Thyroid gland (tissue), 4 donors: ENCODE data around the gene GAB3.

Experiments used
- POLR2A ChIP-seq, 2 donors: fragments of 450-650 bp; IDR thresholded peaks; one replicate each; pipeline ENCODE4 v1.6.1; 2017; ENCODE audit warnings: antibody characterized with exemption in 2 of 2, mild to moderate bottlenecking in 2 of 2, moderate library complexity in 1 of 2
- TF ChIP-seq, protein P1 (sequence below), 6 experiments: fragments of 200-600 bp in 3 of 6; fragments of 450-650 bp in 3 of 6; sonication (generic) in 3 of 6; IDR thresholded peaks; one replicate each; pipeline ENCODE4 v1.5.1; 2016 to 2019; ENCODE audit warnings: antibody characterized with exemption in 6 of 6, mild to moderate bottlenecking in 2 of 6, inconsistent platforms in 1 of 6, moderate library complexity in 1 of 6

DNA sequence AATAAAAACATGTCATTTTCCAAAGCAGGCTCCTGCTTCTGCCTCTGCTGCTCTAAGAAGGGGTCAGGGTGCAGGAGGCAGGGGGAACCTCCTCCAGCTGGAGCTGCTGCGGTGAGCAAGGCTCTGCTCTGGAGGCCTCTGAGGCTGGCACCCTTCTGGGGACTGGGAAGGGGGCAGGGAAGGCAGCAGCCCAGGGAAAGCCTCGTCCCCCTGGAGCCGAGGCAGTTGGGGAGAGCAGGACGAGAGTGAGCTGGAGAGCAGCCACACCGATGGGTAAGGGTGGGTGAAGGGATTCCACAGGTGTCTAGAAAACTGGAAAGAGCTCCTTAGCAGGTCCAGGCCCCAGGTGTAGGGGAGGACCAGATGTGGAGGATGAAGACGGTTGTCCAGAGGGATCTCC lies 95.5 kb downstream of the GAB3 start:
- TF ChIP-seq, protein P1, sequence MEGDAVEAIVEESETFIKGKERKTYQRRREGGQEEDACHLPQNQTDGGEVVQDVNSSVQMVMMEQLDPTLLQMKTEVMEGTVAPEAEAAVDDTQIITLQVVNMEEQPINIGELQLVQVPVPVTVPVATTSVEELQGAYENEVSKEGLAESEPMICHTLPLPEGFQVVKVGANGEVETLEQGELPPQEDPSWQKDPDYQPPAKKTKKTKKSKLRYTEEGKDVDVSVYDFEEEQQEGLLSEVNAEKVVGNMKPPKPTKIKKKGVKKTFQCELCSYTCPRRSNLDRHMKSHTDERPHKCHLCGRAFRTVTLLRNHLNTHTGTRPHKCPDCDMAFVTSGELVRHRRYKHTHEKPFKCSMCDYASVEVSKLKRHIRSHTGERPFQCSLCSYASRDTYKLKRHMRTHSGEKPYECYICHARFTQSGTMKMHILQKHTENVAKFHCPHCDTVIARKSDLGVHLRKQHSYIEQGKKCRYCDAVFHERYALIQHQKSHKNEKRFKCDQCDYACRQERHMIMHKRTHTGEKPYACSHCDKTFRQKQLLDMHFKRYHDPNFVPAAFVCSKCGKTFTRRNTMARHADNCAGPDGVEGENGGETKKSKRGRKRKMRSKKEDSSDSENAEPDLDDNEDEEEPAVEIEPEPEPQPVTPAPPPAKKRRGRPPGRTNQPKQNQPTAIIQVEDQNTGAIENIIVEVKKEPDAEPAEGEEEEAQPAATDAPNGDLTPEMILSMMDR (IDR thresholded peaks at IDR 0.05): no peak
- no peak for TF ChIP-seq POLR2A (IDR thresholded peaks at IDR 0.05)
